ENCODE results near the gene TLE4.

Gene TLE4

DNA sequence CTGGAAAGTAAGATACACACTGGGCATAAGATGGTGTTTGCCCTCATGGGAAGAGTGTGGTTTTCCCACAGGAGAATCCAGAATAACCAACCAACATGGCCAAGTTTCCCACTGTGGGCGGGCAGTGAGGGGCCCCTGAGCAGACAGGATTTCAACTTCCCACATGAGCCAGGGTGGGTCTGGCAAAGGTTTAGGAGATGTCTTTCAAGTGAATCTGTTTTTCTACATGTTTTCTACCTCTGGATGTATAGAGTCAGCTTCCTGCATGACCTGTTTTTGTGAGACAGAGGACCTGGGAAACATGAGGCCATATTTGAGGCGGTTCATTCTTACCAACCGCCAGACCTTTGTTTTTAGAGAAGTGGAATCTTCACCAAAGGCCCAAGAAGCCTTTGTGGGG, 100.5 kb downstream of the TLE4 start:
- no peaks in the 10 kb centered on the region for H3K79me2 ChIP-seq (ENCODE audit: low read length)
- H3K4me1 ChIP-seq (ENCODE audit: low read length) = no peaks in the 10 kb centered on the region
- H3K27me3 ChIP-seq (replicated peaks; ENCODE audit: insufficient read depth, low read length) = no peaks in the 10 kb centered on the region
- no peak overlapping the region for H3K9ac ChIP-seq (ENCODE audit: low read length)
- H3K9me2 ChIP-seq (replicated peaks; ENCODE audit: insufficient read depth, low read length) = no peaks in the 10 kb centered on the region
- no peak for DNase-seq
- no peak overlapping the region for H3K27ac ChIP-seq (ENCODE audit: low read length)
- no peak overlapping the region for H3K4me3 ChIP-seq (ENCODE audit: low read length)
- no peak overlapping the region for H2AFZ ChIP-seq (ENCODE audit: low read length)
- no peaks in the 10 kb centered on the region for H3F3A ChIP-seq (ENCODE audit: insufficient read depth, low read length)
- TF ChIP-seq EZH2phosphoT487 (IDR thresholded peaks at IDR 0.05; ENCODE audit: low read length) = no peak
- no peak for TF ChIP-seq EZH2 (optimal IDR thresholded peaks at IDR 0.05; ENCODE audit: low read depth, low read length)
- TF ChIP-seq, protein P1, sequence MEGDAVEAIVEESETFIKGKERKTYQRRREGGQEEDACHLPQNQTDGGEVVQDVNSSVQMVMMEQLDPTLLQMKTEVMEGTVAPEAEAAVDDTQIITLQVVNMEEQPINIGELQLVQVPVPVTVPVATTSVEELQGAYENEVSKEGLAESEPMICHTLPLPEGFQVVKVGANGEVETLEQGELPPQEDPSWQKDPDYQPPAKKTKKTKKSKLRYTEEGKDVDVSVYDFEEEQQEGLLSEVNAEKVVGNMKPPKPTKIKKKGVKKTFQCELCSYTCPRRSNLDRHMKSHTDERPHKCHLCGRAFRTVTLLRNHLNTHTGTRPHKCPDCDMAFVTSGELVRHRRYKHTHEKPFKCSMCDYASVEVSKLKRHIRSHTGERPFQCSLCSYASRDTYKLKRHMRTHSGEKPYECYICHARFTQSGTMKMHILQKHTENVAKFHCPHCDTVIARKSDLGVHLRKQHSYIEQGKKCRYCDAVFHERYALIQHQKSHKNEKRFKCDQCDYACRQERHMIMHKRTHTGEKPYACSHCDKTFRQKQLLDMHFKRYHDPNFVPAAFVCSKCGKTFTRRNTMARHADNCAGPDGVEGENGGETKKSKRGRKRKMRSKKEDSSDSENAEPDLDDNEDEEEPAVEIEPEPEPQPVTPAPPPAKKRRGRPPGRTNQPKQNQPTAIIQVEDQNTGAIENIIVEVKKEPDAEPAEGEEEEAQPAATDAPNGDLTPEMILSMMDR (IDR thresholded peaks at IDR 0.05; ENCODE audit: low read length) = no peak
- H3K36me3 ChIP-seq (replicated peaks; ENCODE audit: insufficient read depth, low read length) = no peaks in the 10 kb centered on the region
- no peaks in the 10 kb centered on the region for H4K20me1 ChIP-seq (ENCODE audit: insufficient read depth, low read length)
- H3K9me3 ChIP-seq (replicated peaks; ENCODE audit: insufficient read depth, low read length) = no peaks in the 10 kb centered on the region
- no peak overlapping the region for H3K4me2 ChIP-seq (ENCODE audit: low read depth, low read length)

DNA sequence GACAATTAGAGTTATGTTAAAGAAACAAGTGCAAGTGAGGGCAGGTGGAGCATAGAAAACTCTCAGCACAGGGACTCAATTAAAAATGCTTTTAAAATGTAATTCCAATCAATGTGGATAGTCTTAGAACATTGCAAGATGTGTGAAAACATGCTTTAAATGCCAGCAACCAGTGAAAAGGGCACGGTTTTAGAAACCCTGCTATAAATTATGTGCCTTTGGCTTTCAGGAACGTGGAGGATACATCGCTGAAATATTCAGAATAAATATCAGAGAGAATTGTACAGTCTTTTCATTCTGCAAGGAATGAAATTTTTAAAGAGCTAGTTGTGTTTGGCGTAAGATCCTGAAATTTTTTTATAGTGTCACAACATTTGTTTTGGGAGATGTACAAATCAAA, 101.1 kb downstream of the TLE4 start:
- H3K9me3 ChIP-seq (replicated peaks; ENCODE audit: insufficient read depth, low read length) = no peaks in the 10 kb centered on the region
- no peaks in the 10 kb centered on the region for H3K36me3 ChIP-seq (replicated peaks; ENCODE audit: insufficient read depth, low read length)
- no peak overlapping the region for H3K4me3 ChIP-seq (ENCODE audit: low read length)
- H4K20me1 ChIP-seq (ENCODE audit: insufficient read depth, low read length) = no peaks in the 10 kb centered on the region
- H3K4me1 ChIP-seq (ENCODE audit: low read length) = no peaks in the 10 kb centered on the region
- no peak for TF ChIP-seq EZH2phosphoT487 (IDR thresholded peaks at IDR 0.05; ENCODE audit: low read length)
- TF ChIP-seq EZH2 (optimal IDR thresholded peaks at IDR 0.05; ENCODE audit: low read depth, low read length) = no peak
- TF ChIP-seq, protein P1 (IDR thresholded peaks at IDR 0.05; ENCODE audit: low read length) = no peak
- no peak overlapping the region for H3K27ac ChIP-seq (ENCODE audit: low read length)
- H3K9ac ChIP-seq (ENCODE audit: low read length) = no peak overlapping the region
- H2AFZ ChIP-seq (ENCODE audit: low read length) = no peak overlapping the region
- no peak for DNase-seq
- H3K9me2 ChIP-seq (replicated peaks; ENCODE audit: insufficient read depth, low read length) = no peaks in the 10 kb centered on the region
- no peak overlapping the region for H3K4me2 ChIP-seq (ENCODE audit: low read depth, low read length)
- H3K79me2 ChIP-seq (ENCODE audit: low read length) = no peaks in the 10 kb centered on the region
- H3F3A ChIP-seq (ENCODE audit: insufficient read depth, low read length) = no peaks in the 10 kb centered on the region
- no peaks in the 10 kb centered on the region for H3K27me3 ChIP-seq (replicated peaks; ENCODE audit: insufficient read depth, low read length)

GRCh38 chr9:79673614-79674013, 101.8 kb downstream of the TLE4 start:
- Histone ChIP-seq H2AFZ (ENCODE audit: low read length) (no peak overlapping the region), H3K4me2 (ENCODE audit: low read depth, low read length) (no peak overlapping the region), H4K20me1 (ENCODE audit: insufficient read depth, low read length) (no peaks in the 10 kb centered on the region), H3K4me1 (ENCODE audit: low read length) (no peaks in the 10 kb centered on the region), H3K27ac (ENCODE audit: low read length) (no peak overlapping the region), H3K4me3 (ENCODE audit: low read length) (no peak overlapping the region), H3K36me3 (replicated peaks; ENCODE audit: insufficient read depth, low read length) (no peaks in the 10 kb centered on the region), H3K9ac (ENCODE audit: low read length) (no peak overlapping the region), H3K9me2 (replicated peaks; ENCODE audit: insufficient read depth, low read length) (no peaks in the 10 kb centered on the region), H3K79me2 (ENCODE audit: low read length) (no peaks in the 10 kb centered on the region), H3K27me3 (replicated peaks; ENCODE audit: insufficient read depth, low read length) (no peaks in the 10 kb centered on the region), H3F3A (ENCODE audit: insufficient read depth, low read length) (no peaks in the 10 kb centered on the region), H3K9me3 (replicated peaks; ENCODE audit: insufficient read depth, low read length) (no peaks in the 10 kb centered on the region)
- TF ChIP-seq, protein P1 (IDR thresholded peaks at IDR 0.05; ENCODE audit: low read length) = no peak
- TF ChIP-seq EZH2 (optimal IDR thresholded peaks at IDR 0.05; ENCODE audit: low read depth, low read length) (no peak), EZH2phosphoT487 (IDR thresholded peaks at IDR 0.05; ENCODE audit: low read length) (no peak)
- no peak for DNase-seq
